Measurements from ENCODE around the gene PDE5A.

DNA sequence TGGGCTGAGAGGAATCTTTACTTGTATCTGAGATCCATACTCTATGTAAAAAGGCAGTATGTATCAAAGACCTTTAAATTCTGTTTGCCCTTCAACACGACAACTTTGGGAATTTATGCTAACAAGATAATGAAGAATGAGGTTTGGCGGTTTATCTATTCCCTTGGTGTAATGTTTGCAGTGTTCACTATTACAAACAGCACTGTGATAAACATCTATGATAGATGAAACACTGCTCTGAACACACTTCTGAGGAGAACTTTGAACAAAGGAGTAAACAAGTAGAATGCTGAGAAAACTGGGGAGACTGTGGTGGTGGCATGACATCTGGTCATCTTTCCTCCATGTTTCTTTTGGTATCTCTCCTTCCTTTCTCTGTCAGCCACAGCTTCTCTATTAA, 126.9 kb downstream of the PDE5A start:
- TF ChIP-seq, protein P1, sequence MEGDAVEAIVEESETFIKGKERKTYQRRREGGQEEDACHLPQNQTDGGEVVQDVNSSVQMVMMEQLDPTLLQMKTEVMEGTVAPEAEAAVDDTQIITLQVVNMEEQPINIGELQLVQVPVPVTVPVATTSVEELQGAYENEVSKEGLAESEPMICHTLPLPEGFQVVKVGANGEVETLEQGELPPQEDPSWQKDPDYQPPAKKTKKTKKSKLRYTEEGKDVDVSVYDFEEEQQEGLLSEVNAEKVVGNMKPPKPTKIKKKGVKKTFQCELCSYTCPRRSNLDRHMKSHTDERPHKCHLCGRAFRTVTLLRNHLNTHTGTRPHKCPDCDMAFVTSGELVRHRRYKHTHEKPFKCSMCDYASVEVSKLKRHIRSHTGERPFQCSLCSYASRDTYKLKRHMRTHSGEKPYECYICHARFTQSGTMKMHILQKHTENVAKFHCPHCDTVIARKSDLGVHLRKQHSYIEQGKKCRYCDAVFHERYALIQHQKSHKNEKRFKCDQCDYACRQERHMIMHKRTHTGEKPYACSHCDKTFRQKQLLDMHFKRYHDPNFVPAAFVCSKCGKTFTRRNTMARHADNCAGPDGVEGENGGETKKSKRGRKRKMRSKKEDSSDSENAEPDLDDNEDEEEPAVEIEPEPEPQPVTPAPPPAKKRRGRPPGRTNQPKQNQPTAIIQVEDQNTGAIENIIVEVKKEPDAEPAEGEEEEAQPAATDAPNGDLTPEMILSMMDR (IDR thresholded peaks at IDR 0.05), result no peak
- TF ChIP-seq EP300 (IDR thresholded peaks at IDR 0.05) (no peak), POLR2A (IDR thresholded peaks at IDR 0.05) (no peak)

All from tibial nerve (tissue), 4 donors.